SH-SY5Y (cell line): Measurements from ENCODE around the gene MED10.

Experiments
- GATA2 ChIP-seq: IDR thresholded peaks from 2 replicates; pipeline ENCODE4 v1.6.1; 2011; ENCODE audit warnings: mild to moderate bottlenecking, low read depth, low read length
- GATA3 ChIP-seq: IDR thresholded peaks from 2 replicates; pipeline ENCODE4 v1.6.1; 2011; ENCODE audit warnings: low read depth, mild to moderate bottlenecking, low read length, moderate library complexity

Gene MED10

GRCh38 chr5:6333182-6333905 lies 45.0 kb downstream of the MED10 start:
- TF ChIP-seq GATA3 (no peak), GATA2 (0 out of 2 replicates have a peak, but pooled peaks have one; percentile 20)

DNA sequence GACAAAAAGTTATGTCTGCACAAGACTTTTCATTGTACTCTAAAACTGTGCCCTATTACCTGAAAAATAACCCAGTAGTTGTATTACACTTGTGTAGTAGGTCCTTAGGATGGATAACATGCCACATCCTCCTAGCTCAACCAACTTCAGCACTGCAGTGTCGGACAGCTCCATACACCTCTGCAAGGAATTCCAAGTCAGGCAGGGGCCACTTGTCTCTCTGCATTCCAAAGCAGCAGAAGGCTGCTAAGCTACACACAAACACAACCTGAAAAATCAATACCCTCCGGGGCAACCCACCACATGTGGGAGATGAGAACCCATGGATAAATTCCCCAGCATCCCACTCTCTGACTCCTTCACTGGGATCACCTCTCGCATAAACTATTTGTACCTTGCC lies 50.2 kb downstream of the MED10 start:
- TF ChIP-seq GATA2 (no peak), GATA3 (no peak)

- no peak for TF ChIP-seq GATA2
- no peak for TF ChIP-seq GATA3
Measured at GRCh38 chr5:6326776-6327175, 51.6 kb downstream of the MED10 start.

GRCh38 chr5:6322163-6322713 lies 56.1 kb downstream of the MED10 start:
- TF ChIP-seq GATA3: no peak
